ENCODE data around the gene F7.

GRCh38 chr13:113117911-113118260 is 12.3 kb downstream of the F7 start:
- TF ChIP-seq ZNF529 (tag by site-specific recombination; IDR thresholded peaks at IDR 0.05; ENCODE audit: insufficient replicate concordance) = no peak
- no peak for TF ChIP-seq CTCF (tag by site-specific recombination; IDR thresholded peaks at IDR 0.05)
- TF ChIP-seq PBX3 (CRISPR knock-in tag; IDR thresholded peaks at IDR 0.05) = no peak
- no peak for TF ChIP-seq MYNN (tag by site-specific recombination; IDR thresholded peaks at IDR 0.05; ENCODE audit: borderline replicate concordance)
- TF ChIP-seq ZFP41 (tag by site-specific recombination; IDR thresholded peaks at IDR 0.05; ENCODE audit: borderline replicate concordance) = no peak
- TF ChIP-seq HOXD13 (CRISPR knock-in tag; IDR thresholded peaks at IDR 0.05; ENCODE audit: borderline replicate concordance) = no peak
- TF ChIP-seq SP2 (tag by site-specific recombination; IDR thresholded peaks at IDR 0.05) = no peak
- no peak for TF ChIP-seq ZSCAN30 (tag by site-specific recombination; IDR thresholded peaks at IDR 0.05)
- no peak for TF ChIP-seq ZNF335 (tag by site-specific recombination; conservative IDR thresholded peaks at IDR 0.05)
- TF ChIP-seq ZNF580 (tag by site-specific recombination; IDR thresholded peaks at IDR 0.05) = no peak

Measured in HEK293 (cell line).